Measurements from ENCODE around the gene TRAPPC6A. TPM values are rescaled to one million over a fixed set of nuclear protein-coding genes. Genes with fewer than 3 reads are reported as not detected.

Gene TRAPPC6A
- total RNA-seq, 1 donor from 2014 or later = 8.1 TPM

- no peak for DNase-seq
These were observed 8.7 kb upstream of the TRAPPC6A start for GRCh38 chr19:45186509-45187334.

DNA sequence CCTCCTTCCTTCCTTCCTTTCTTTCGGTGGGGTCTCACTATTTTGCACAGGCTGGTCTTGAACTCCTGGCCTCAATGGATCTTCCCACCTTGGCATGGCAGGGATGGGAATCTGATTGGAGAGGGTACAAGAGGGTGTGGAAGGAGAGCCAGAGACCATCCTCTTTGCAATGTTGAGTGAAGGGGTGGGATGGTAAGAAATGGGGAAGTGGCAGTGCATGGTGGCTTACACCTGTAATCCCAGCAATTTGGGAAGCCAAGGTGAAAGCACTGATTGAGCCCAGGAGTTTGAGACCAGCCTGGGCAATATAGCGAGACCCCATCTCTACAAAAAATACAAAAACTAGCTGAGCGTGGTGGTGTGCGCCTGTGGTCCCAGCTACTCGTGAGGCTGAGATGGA is 6.1 kb upstream of the TRAPPC6A start:
- DNase-seq = no peak

DNA sequence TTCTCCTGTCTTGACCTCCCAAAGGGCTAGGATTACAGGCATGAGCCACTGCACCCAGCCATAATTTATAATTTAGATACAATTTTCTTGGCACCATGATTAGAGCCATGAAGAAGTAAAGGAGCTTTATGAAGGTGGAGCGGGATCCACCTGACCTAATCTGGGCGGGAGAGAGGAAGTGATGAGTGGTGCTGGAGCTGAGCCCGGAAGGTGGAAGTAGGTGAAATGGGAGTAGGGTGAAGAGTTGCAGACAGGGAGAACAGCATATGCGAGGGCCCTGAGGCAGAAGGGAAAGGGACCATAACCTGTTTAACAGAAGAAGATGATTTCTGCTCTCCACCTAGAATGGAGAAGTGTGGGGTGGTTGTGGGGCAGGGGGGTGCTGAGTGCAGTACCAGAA is 4.7 kb upstream of the TRAPPC6A start:
- DNase-seq = no peak

DNA sequence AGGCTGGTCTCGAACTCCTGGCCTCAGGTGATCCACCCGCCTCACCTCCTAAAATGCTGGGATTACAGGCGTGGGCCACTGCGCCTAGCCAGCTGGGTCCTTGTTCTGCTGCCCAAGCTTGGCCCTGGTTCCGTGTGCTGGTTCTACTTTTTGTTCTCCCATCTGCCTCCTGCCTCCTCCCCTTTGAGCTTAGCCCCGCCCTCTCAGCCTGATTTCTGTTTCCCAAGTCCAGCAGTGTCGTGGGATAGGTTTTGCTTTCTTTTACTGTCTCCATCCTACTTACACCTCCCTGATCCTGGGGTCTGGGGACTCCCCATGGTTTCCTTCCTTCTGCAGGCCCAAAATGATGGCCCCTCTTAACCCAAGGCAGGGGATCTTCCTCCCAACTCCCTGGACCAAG is 2.9 kb upstream of the TRAPPC6A start:
- no peak for DNase-seq

- no peak for DNase-seq
These were observed 1.9 kb upstream of the TRAPPC6A start for GRCh38 chr19:45179892-45180370.

- DNase-seq = peak; percentile 15
These were observed 1.2 kb upstream of the TRAPPC6A start for GRCh38 chr19:45179072-45179891.

- peak; percentile 100 for DNase-seq
These were observed 430 bp upstream of the TRAPPC6A start, which contains the start of gene BLOC1S3 for GRCh38 chr19:45178262-45179071. Gene BLOC1S3 (plus strand): TSS chr19:45178784. CDS start chr19:45179297, 513 bp downstream.

DNA sequence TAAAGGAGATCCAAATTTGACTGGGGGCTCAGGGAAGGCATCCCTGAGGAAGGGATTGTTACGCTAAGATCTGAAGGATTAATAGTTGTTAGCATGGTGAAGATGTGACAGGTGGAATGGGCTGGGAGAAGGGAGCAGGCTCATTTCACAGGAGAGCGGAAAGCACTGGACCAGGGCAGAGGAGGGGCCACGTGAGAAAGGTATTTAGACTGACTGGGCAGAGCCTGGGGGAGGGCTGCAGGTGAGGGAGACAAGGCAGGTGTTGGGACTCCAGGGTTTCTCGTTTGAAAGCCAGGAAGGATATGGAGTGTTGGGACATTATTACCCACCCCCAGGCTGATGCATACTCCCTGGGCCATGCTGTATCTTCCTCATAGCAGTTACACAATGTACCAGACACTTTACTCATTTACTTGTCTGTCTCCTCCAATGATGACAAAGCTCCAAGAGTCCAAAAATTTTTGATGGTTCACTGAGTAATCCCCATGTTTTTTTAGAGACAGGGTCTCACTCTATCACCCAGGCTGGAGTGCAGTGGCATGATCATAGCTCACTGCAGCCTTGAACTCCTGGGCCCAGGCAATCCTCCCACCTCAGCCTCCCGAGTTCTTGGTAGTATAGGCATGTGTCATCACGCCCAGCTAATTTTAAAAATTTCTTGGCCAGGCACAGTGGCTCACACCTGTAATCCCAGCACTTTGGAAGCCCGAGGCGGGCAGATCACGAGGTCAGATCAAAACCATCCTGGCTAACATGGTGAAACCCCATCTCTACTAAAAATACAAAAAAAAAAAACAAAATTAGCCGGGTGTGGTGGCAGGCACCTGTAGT is 2.3 kb downstream of the TRAPPC6A start:
- no peak for DNase-seq

GRCh38 chr19:45173816-45174215 is 4.2 kb downstream of the TRAPPC6A start:
- no peak for DNase-seq

GRCh38 chr19:45172611-45173208 is 5.3 kb downstream of the TRAPPC6A start:
- DNase-seq = no peak

- DNase-seq = no peak
These were observed 5.9 kb downstream of the TRAPPC6A start for GRCh38 chr19:45172173-45172572.

DNA sequence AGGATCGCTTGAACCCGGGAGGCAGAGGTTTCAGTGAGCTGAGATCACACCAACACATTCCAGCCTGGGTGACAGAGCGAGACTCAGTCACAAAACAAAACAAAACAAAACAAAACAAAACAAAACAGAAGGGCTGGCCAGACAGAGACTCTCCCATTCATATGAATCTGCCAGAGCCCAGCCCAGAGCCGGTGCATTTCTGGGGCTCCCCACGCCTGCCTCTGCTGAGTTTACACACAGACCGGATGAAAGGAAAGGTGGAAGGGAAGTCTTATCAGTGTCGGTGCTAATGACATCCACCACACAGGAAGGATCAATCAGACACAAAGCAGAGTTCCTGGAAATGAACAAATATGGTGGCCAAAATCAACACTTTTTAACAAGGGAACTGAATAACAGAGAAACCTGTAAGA is 6.8 kb downstream of the TRAPPC6A start:
- DNase-seq = no peak

GRCh38 chr19:45170146-45171106 is 7.6 kb downstream of the TRAPPC6A start:
- no peak for DNase-seq

GRCh38 chr19:45169602-45170001 is 8.4 kb downstream of the TRAPPC6A start:
- no peak for DNase-seq

GRCh38 chr19:45168767-45169351 is 9.2 kb downstream of the TRAPPC6A start:
- no peak for DNase-seq

DNA sequence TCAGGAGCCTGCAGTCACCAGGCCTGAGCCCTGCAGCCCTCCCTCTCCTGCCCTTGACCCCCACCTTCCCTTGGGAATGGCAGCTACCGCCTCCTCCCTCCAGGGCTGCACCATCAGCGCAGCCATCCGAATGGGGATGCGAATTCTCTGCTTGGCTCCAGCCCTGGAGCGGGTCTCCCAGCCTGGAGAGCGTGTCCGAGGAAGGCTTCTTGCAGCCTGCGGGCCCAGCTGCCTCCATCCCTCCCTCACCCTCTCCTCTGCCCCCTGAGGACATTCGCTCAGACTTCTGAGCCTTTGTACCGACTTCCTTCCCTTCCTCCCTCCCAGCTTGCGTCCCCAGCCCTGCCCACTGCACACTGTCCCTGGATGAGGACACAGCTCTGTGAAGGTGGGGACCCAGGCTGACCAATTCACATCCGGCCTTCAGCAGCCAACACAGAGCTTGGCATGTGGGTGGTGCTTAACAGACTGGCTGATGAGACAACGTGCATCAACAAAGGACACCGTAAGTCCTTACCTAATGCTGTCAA is 11.2 kb downstream of the TRAPPC6A start:
- DNase-seq = peak; percentile 25

DNA sequence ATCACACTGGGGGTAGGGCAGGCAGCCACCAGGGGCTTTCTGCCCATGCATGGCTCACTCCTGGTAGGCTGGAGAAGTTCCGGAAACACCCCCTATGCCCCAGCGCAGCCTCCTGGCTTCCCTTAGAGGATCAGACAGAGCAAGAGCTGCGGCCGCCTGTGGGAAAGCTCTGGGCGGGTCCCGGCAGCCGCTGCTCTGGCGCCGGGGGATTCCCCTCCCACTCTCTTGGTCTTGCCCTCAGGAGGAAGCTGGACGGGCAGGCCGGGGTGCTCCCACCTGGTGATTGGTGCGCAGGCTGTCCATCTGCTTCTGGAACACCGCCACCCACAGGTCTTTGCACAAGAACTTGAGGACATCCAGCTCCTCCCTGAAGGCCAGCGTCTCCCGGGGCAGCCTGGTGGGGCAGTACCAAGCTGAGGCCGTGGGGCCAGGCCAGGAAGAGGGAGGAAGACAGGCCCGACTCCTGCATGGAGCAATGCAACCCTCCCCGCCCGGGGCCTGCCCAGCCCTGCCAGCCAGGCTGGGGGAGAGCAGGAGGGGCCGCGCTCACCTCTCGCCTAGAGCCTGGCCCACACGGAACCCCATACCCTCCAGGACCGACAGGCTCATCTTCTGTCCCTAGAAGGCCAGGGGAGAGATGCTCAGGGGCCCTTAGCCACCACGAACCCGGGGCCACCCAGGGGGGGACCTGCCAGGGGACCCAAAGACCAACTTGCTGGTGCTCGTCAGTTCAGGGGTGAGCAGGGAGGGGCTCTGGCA is 13.3 kb downstream of the TRAPPC6A start:
- DNase-seq = peak; percentile 53

Data from tongue (tissue), 2 donors.